ENCODE measurements around the gene LRP3. TPM values are rescaled to one million over a fixed set of nuclear protein-coding genes. Genes with fewer than 3 reads are reported as not detected.

The LRP3 gene
- total and polyA plus RNA-seq, 2 of the 13 experiments (the other 11 are each of a cell fraction or from before 2014, with no cell fraction given), result 17.6 to 51.6 TPM

- TF ChIP-seq MEF2D (CRISPR knock-in tag; IDR thresholded peaks at IDR 0.05), result no peak
- TF ChIP-seq CENPT (CRISPR knock-in tag; IDR thresholded peaks at IDR 0.05; ENCODE audit: low read depth), result no peak
- TF ChIP-seq ELF1 (CRISPR knock-in tag; IDR thresholded peaks at IDR 0.05), result no peak
- no peak for TF ChIP-seq GMEB2 (CRISPR knock-in tag; IDR thresholded peaks at IDR 0.05; ENCODE audit: low read depth)
- TF ChIP-seq GTF2F1 (IDR thresholded peaks at IDR 0.05; ENCODE audit: low read length), result no peak
- TF ChIP-seq SP140L (CRISPR knock-in tag; IDR thresholded peaks at IDR 0.05; ENCODE audit: borderline replicate concordance), result no peak
- TF ChIP-seq ZNF672 (CRISPR knock-in tag; IDR thresholded peaks at IDR 0.05), result no peak
- TF ChIP-seq GATAD1 (CRISPR knock-in tag; IDR thresholded peaks at IDR 0.05), result no peak; the same call in 1 of the 2 replicates
- no peak for TF ChIP-seq E2F1 (CRISPR knock-in tag; IDR thresholded peaks at IDR 0.05)
- peak; percentile 97 for TF ChIP-seq STAG1 (CRISPR knock-in tag; IDR thresholded peaks at IDR 0.05)
- no peak for TF ChIP-seq JUN (CRISPR knock-in tag; IDR thresholded peaks at IDR 0.05)
- no peak for TF ChIP-seq NFE2L1 (CRISPR knock-in tag; IDR thresholded peaks at IDR 0.05; ENCODE audit: borderline replicate concordance)
- TF ChIP-seq ZNF773 (CRISPR knock-in tag; IDR thresholded peaks at IDR 0.05; ENCODE audit: borderline replicate concordance), result no peak
- TF ChIP-seq ESRRA (CRISPR knock-in tag; IDR thresholded peaks at IDR 0.05; ENCODE audit: low read depth), result no peak
- no peak for TF ChIP-seq ZNF557 (CRISPR knock-in tag; IDR thresholded peaks at IDR 0.05)
- TF ChIP-seq TGIF2 (CRISPR knock-in tag; IDR thresholded peaks at IDR 0.05), result no peak
- TF ChIP-seq ZFP1 (CRISPR knock-in tag; IDR thresholded peaks at IDR 0.05), result no peak
- TF ChIP-seq ZBTB10 (CRISPR knock-in tag; IDR thresholded peaks at IDR 0.05; ENCODE audit: borderline replicate concordance), result no peak; the same call in 1 of the 2 replicates
- TF ChIP-seq DPF2 (CRISPR knock-in tag; IDR thresholded peaks at IDR 0.05; ENCODE audit: borderline replicate concordance, low read depth), result no peak
- TF ChIP-seq SMAD3 (CRISPR knock-in tag; IDR thresholded peaks at IDR 0.05), result no peak
- TF ChIP-seq THAP8 (CRISPR knock-in tag; IDR thresholded peaks at IDR 0.05; ENCODE audit: borderline replicate concordance), result peak; percentile 34; the same call in 1 of the 2 replicates
- TF ChIP-seq FIP1L1 (IDR thresholded peaks at IDR 0.05; ENCODE audit: borderline replicate concordance, insufficient read depth, low read depth, low read length), result no peak
- no peak for TF ChIP-seq TFDP2 (CRISPR knock-in tag; IDR thresholded peaks at IDR 0.05)
- TF ChIP-seq HMG20A (CRISPR knock-in tag; IDR thresholded peaks at IDR 0.05; ENCODE audit: borderline replicate concordance), result no peak
- TF ChIP-seq SRF (IDR thresholded peaks at IDR 0.05; ENCODE audit: low read depth, low read length), result no peak
Observed at GRCh38 chr19:33241530-33242101, 47.5 kb downstream of the LRP3 start (continued).
